HFF-Myc (cell line): ENCODE measurements around the gene ASB17.

Source experiments
- DNase-seq: peaks from one replicate; pipeline ENCODE4 v3.0.0-alpha.2; 2011; ENCODE audit warnings: low read depth; ENCODE audit errors: extremely low read depth
- H3K4me3 ChIP-seq: replicated peaks from 2 replicates; pipeline ENCODE4 v1.5.1; 2011; ENCODE audit warnings: low read depth, mild to moderate bottlenecking, control low read depth, low read length
- TF ChIP-seq, protein P1 (sequence below): IDR thresholded peaks from 2 replicates; pipeline ENCODE4 v1.5.1; 2012; ENCODE audit warnings: mild to moderate bottlenecking, low read depth, low read length, control low read depth; ENCODE audit errors: missing control alignments

ASB17 gene

DNA sequence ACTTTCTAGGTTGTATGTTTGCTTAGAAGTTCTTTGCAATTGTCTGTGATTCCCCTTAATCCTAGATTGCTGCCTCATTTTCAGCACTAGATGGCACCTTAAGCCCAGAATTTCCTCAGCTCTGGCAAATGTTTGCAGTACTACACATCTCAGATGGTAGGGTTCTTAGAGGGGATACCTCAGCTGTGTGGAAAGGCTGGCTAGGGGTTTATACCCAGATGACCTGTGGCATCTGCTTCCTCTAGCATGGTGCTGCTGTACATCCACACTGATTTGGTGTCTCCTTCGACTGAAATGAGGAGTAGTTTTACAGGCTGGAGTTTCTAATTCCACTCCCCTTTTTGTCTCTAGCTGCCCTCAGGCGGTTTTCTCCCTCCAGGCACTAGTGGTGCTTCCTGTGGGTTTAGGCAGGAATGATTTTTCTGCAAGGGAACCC lies 23.5 kb downstream of the ASB17 start:
- DNase-seq, result peak; percentile 25
- no peak overlapping the region for H3K4me3 ChIP-seq
- TF ChIP-seq, protein P1, sequence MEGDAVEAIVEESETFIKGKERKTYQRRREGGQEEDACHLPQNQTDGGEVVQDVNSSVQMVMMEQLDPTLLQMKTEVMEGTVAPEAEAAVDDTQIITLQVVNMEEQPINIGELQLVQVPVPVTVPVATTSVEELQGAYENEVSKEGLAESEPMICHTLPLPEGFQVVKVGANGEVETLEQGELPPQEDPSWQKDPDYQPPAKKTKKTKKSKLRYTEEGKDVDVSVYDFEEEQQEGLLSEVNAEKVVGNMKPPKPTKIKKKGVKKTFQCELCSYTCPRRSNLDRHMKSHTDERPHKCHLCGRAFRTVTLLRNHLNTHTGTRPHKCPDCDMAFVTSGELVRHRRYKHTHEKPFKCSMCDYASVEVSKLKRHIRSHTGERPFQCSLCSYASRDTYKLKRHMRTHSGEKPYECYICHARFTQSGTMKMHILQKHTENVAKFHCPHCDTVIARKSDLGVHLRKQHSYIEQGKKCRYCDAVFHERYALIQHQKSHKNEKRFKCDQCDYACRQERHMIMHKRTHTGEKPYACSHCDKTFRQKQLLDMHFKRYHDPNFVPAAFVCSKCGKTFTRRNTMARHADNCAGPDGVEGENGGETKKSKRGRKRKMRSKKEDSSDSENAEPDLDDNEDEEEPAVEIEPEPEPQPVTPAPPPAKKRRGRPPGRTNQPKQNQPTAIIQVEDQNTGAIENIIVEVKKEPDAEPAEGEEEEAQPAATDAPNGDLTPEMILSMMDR, result peak; percentile 64

DNA sequence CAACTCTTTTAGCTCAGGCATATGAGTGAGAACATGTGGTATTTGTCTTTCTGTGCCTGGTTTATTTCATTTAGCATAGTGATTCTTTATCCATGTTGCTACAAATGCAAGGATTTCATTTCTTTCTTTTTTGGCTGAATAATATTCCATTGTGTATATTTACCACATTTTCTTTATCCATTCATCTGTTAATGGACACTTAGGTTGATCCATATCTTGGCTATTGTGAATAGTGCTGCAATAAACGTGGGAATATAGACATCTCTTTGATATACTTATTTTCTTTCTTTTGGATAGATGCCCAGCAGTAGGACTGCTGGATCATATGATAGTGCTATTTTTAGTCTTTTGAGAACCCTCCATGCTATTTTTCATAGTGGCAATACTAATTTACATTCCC lies 30.8 kb downstream of the ASB17 start:
- no peak overlapping the region for H3K4me3 ChIP-seq
- DNase-seq, result no peak
- TF ChIP-seq, protein P1, result no peak

GRCh38 chr1:75884437-75884836 lies 47.8 kb downstream of the ASB17 start:
- no peak for DNase-seq
- H3K4me3 ChIP-seq, result no peak overlapping the region
- TF ChIP-seq, protein P1, result no peak

DNA sequence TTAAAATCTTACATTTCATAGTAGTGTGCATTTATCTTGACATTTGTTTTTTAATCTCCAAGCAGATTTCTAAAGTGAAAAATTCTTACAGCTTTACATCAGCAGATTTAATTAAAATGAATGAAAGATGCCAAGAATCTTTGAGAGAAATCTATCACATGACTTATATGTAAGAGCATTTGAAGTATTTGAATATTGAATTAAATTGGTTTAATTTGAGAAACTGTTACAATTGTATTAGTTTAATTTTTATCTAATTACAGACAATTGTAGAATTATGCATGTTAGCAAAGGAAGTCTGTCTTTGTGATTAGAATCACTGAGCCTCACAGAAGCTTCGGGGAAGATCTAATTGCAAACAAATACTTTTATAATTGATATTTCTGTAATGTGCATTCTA lies 52.2 kb downstream of the ASB17 start:
- TF ChIP-seq, protein P1, result no peak
- DNase-seq, result no peak
- no peak overlapping the region for H3K4me3 ChIP-seq

DNA sequence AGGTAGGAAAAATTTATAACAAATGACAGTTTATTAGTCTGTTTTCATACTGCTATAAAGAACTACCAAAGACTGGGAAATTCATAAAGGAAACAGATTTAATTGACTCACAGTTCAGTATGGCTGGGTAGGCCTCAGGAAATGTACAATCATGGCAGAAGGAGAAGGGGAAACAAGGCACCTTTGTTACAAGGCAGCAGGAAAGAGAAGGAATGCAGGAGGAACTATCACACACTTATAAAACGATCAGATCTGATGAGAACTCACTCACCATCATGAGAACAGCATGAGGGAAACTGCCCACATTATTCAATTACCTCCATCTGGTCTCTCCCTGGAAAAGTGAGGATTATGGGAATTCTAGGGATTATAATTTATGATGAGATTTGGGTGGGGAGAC lies 61.3 kb downstream of the ASB17 start:
- no peak overlapping the region for H3K4me3 ChIP-seq
- TF ChIP-seq, protein P1, result no peak
- no peak for DNase-seq
